SU-DHL-6 (cell line): ENCODE results near the gene PPP1R37.

Source experiments
- H2AFZ ChIP-seq: fragments of 200-600 bp; sonication (generic); 2 replicates; pipeline ENCODE4 v1.6.1; 2014; ENCODE audit warnings: low read depth, mild to moderate bottlenecking, moderate library complexity, mixed read lengths, antibody characterized with exemption, low read length; ENCODE audit not compliant: severe bottlenecking
- H3F3A ChIP-seq: fragments of 200-600 bp; shearing (Covaris generic); 2 replicates; pipeline ENCODE4 v1.6.0; 2016; ENCODE audit warnings: antibody characterized with exemption, mild to moderate bottlenecking; ENCODE audit not compliant: insufficient read depth
- H3K27ac ChIP-seq: fragments of 200-600 bp; sonication (generic); 2 replicates; pipeline ENCODE4 v1.5.1; 2016; ENCODE audit warnings: low read depth, mild to moderate bottlenecking, low read length, moderate library complexity, mixed read lengths
- H3K27me3 ChIP-seq: fragments of 200-600 bp; sonication (generic), shearing (Covaris generic); 2 replicates; pipeline ENCODE4 v1.6.0; 2014; ENCODE audit warnings: mild to moderate bottlenecking, low read length
- H3K36me3 ChIP-seq: fragments of 200-600 bp; sonication (generic); 2 replicates; pipeline ENCODE4 v1.6.1; 2014; ENCODE audit warnings: mild to moderate bottlenecking, low read length, mixed read lengths
- H3K4me2 ChIP-seq: fragments of 300-600, 200-600 bp; shearing (Covaris generic), sonication (generic); 2 replicates; pipeline ENCODE4 v1.6.0; 2014; ENCODE audit warnings: low read length, low read depth, mild to moderate bottlenecking; ENCODE audit not compliant: poor library complexity, severe bottlenecking
- H3K4me3 ChIP-seq: fragments of 200-600 bp; sonication (generic); 2 replicates; pipeline ENCODE4 v1.5.1; 2014; ENCODE audit warnings: antibody characterized with exemption, low read length, mild to moderate bottlenecking, mixed read lengths; ENCODE audit not compliant: insufficient read depth, poor library complexity, severe bottlenecking
- H3K79me2 ChIP-seq: fragments of 200-600 bp; sonication (generic); 2 replicates; pipeline ENCODE4 v1.6.1; 2014; ENCODE audit warnings: mild to moderate bottlenecking, low read length, moderate library complexity; ENCODE audit not compliant: insufficient read depth
- H3K9ac ChIP-seq: fragments of 200-600 bp; sonication (generic); 2 replicates; pipeline ENCODE4 v1.7.0; 2014; ENCODE audit warnings: mild to moderate bottlenecking, low read length
- H3K9me2 ChIP-seq: fragments of 200-600 bp; sonication (generic); replicated peaks from 2 replicates; pipeline ENCODE4 v1.6.1; 2014; ENCODE audit warnings: low read length; ENCODE audit not compliant: insufficient read depth
- H3K9me3 ChIP-seq: fragments of 200-600 bp; sonication (generic); 2 replicates; pipeline ENCODE4 v1.6.1; 2014; ENCODE audit warnings: low read length, mixed read lengths; ENCODE audit not compliant: insufficient read depth
- H4K20me1 ChIP-seq: fragments of 200-600 bp; sonication (generic); 2 replicates; pipeline ENCODE4 v1.6.1; 2014; ENCODE audit warnings: low read depth, mild to moderate bottlenecking, antibody characterized with exemption, low read length, moderate library complexity, mixed read lengths
- CTCF ChIP-seq: fragments of 200-600 bp; sonication (generic); IDR thresholded peaks from one replicate; pipeline ENCODE4 v1.5.1; 2017; ENCODE audit warnings: antibody characterized with exemption, mild to moderate bottlenecking, low read length, moderate library complexity; ENCODE audit not compliant: insufficient read depth, poor library complexity, severe bottlenecking
- EZH2phosphoT487 ChIP-seq: fragments of 200-600 bp; sonication (generic), shearing (Covaris generic); conservative IDR thresholded peaks from 2 replicates; pipeline ENCODE4 v1.6.1; 2018; ENCODE audit warnings: mild to moderate bottlenecking, antibody characterized with exemption, low read length, moderate library complexity, mixed read lengths

Gene PPP1R37

GRCh38 chr19:45145270-45146189, 52.6 kb downstream of the PPP1R37 start:
- H2AFZ ChIP-seq, result no peak overlapping the region
- no peak overlapping the region for H3K27ac ChIP-seq
- no peaks in the 10 kb centered on the region for H3K9me3 ChIP-seq
- no peaks in the 10 kb centered on the region for H3K27me3 ChIP-seq
- TF ChIP-seq EZH2phosphoT487, result no peak
- TF ChIP-seq CTCF, result no peak
- no peaks in the 10 kb centered on the region for H4K20me1 ChIP-seq
- H3K79me2 ChIP-seq, result no peaks in the 10 kb centered on the region
- no peak overlapping the region for H3K9ac ChIP-seq
- no peaks in the 10 kb centered on the region for H3K9me2 ChIP-seq
- no peaks in the 10 kb centered on the region for H3K36me3 ChIP-seq
- H3K4me3 ChIP-seq, result no peak overlapping the region
- no peaks in the 10 kb centered on the region for H3F3A ChIP-seq
- no peak overlapping the region for H3K4me2 ChIP-seq

- H3K9ac ChIP-seq, result no peak overlapping the region
Measured at GRCh38 chr19:45146251-45146650, 53.3 kb downstream of the PPP1R37 start.

GRCh38 chr19:45146741-45147205, 53.8 kb downstream of the PPP1R37 start:
- Histone ChIP-seq H3K36me3 (no peaks in the 10 kb centered on the region), H3K27ac (no peak overlapping the region), H3F3A (no peaks in the 10 kb centered on the region), H4K20me1 (no peaks in the 10 kb centered on the region), H3K4me3 (no peak overlapping the region), H3K9me2 (no peaks in the 10 kb centered on the region), H3K79me2 (no peaks in the 10 kb centered on the region), H3K9me3 (no peaks in the 10 kb centered on the region), H3K4me2 (no peak overlapping the region), H3K27me3 (no peaks in the 10 kb centered on the region), H2AFZ (no peak overlapping the region), H3K9ac (no peak overlapping the region)
- TF ChIP-seq CTCF (no peak), EZH2phosphoT487 (no peak)

More at GRCh38 chr19:45146251-45146650, 53.3 kb downstream of the PPP1R37 start:
- Histone ChIP-seq H3K27ac (no peak overlapping the region), H4K20me1 (no peaks in the 10 kb centered on the region), H3K4me3 (no peak overlapping the region), H3K27me3 (no peaks in the 10 kb centered on the region), H3K9me3 (no peaks in the 10 kb centered on the region), H3K36me3 (no peaks in the 10 kb centered on the region), H3K4me2 (no peak overlapping the region), H2AFZ (no peak overlapping the region), H3F3A (no peaks in the 10 kb centered on the region), H3K79me2 (no peaks in the 10 kb centered on the region), H3K9me2 (no peaks in the 10 kb centered on the region)
- TF ChIP-seq CTCF, result no peak
- no peak for TF ChIP-seq EZH2phosphoT487
